ENCODE data around the gene RGSL1. TPM values are rescaled to one million over a fixed set of nuclear protein-coding genes. Genes with fewer than 3 reads are reported as not detected.

The RGSL1 gene
- total RNA-seq, 2 donors from 2014 or later: not detected

- no peaks in the 10 kb centered on the region for H3K36me3 ChIP-seq (ENCODE audit: control insufficient read depth, insufficient read depth, low read length)
- Mint-ChIP-seq H3K4me1 (no peaks in the 10 kb centered on the region), H3K27me3 (ENCODE audit: insufficient read depth) (peaks cover 4% of the 10 kb centered on the region), H3K36me3 (ENCODE audit: low read depth) (no peaks in the 10 kb centered on the region), H3K4me3 (no peak overlapping the region), H3K27ac (no peak overlapping the region), H3K9me3 (no peaks in the 10 kb centered on the region)
- H3K4me3 ChIP-seq (ENCODE audit: low read length): no peak overlapping the region
- H3K9ac ChIP-seq (ENCODE audit: extremely low read depth, low read length, poor library complexity, severe bottlenecking): no peak overlapping the region
- no peak for DNase-seq
- no peaks in the 10 kb centered on the region for H3K27me3 ChIP-seq (ENCODE audit: control insufficient read depth, insufficient read depth, low read length, poor library complexity, severe bottlenecking)
- TF ChIP-seq, protein P1, sequence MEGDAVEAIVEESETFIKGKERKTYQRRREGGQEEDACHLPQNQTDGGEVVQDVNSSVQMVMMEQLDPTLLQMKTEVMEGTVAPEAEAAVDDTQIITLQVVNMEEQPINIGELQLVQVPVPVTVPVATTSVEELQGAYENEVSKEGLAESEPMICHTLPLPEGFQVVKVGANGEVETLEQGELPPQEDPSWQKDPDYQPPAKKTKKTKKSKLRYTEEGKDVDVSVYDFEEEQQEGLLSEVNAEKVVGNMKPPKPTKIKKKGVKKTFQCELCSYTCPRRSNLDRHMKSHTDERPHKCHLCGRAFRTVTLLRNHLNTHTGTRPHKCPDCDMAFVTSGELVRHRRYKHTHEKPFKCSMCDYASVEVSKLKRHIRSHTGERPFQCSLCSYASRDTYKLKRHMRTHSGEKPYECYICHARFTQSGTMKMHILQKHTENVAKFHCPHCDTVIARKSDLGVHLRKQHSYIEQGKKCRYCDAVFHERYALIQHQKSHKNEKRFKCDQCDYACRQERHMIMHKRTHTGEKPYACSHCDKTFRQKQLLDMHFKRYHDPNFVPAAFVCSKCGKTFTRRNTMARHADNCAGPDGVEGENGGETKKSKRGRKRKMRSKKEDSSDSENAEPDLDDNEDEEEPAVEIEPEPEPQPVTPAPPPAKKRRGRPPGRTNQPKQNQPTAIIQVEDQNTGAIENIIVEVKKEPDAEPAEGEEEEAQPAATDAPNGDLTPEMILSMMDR (conservative IDR thresholded peaks at IDR 0.05): no peak
- no peak overlapping the region for H3K27ac ChIP-seq (ENCODE audit: low read depth, low read length)
- no peaks in the 10 kb centered on the region for H3K9me3 ChIP-seq (ENCODE audit: control insufficient read depth, low read length)
- H3K4me1 ChIP-seq (ENCODE audit: control insufficient read depth, insufficient read depth, low read length): no peaks in the 10 kb centered on the region
Observed at GRCh38 chr1:182495693-182496092, 45.7 kb downstream of the RGSL1 start.

DNA sequence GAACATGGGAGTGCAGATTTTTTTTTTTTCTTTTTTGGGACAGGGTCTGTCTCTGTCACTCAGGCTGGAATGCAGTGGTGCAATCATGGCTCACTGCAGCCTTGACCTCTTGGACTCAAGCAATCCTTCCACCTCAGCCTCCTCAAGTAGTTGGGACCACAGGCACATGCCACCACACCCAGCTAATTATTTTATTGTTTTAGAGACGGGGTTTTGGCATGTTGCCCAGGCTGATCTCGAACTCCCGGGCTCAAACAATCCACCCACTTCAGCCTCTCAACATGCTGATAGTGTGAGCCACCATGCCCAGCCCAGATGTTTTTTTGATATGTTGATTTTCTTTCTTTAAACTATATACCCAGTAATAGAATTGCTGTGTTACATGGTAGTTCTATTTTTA is 57.7 kb downstream of the RGSL1 start:
- 83 to 100% methylated on average over 1 to 3 of the region's 3 CpGs for WGBS, 2 experiments (ENCODE audit: insufficient coverage in 1 of 2, insufficient read length in 1 of 2)
- TF ChIP-seq, protein P1 (conservative IDR thresholded peaks at IDR 0.05): no peak
- H3K4me1 Mint-ChIP-seq: no peaks in the 10 kb centered on the region

DNA sequence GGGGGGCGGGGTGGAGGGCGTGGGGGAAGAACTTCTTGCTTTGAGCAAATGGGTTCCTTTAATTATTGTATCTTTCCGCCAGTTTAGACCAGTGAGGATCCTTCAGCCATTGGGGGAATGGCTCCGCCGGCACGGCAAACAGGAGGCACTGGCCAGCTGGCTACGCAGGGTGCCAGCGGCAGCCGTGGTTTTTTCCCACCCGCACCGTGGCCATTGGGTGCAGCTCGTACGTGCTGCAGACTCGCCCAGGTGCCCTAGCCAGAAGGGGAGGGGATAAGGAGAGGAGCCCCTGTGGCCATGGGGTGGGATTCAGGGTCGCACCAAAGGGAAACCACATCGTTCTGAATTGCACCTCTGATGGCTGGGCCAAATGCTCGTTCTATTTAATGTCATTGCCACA is 65.6 kb downstream of the RGSL1 start:
- Histone ChIP-seq H3K4me3 (ENCODE audit: low read length) (no peak overlapping the region), H3K27me3 (ENCODE audit: control insufficient read depth, insufficient read depth, low read length, poor library complexity, severe bottlenecking) (no peaks in the 10 kb centered on the region), H3K9me3 (ENCODE audit: control insufficient read depth, low read length) (peaks cover 8% of the 10 kb centered on the region), H3K4me1 (ENCODE audit: control insufficient read depth, insufficient read depth, low read length) (no peaks in the 10 kb centered on the region), H3K27ac (ENCODE audit: low read depth, low read length) (no peak overlapping the region), H3K9ac (ENCODE audit: extremely low read depth, low read length, poor library complexity, severe bottlenecking) (no peak overlapping the region), H3K36me3 (ENCODE audit: control insufficient read depth, insufficient read depth, low read length) (no peaks in the 10 kb centered on the region)
- TF ChIP-seq, protein P1 (conservative IDR thresholded peaks at IDR 0.05): no peak
- H3K27me3 Mint-ChIP-seq (ENCODE audit: insufficient read depth): peaks cover 4% of the 10 kb centered on the region
- no peak overlapping the region for H3K4me3 Mint-ChIP-seq
- no peak overlapping the region for H3K27ac Mint-ChIP-seq
- no peaks in the 10 kb centered on the region for H3K4me1 Mint-ChIP-seq
- H3K36me3 Mint-ChIP-seq (ENCODE audit: low read depth): no peaks in the 10 kb centered on the region
- peaks cover 16% of the 10 kb centered on the region for H3K9me3 Mint-ChIP-seq
- 80 to 87% methylated on average over 6 to 16 of the region's 17 CpGs for WGBS, 2 experiments (ENCODE audit: insufficient coverage in 1 of 2, insufficient read length in 1 of 2)
- no peak for DNase-seq

More for the DNA sequence above, 57.7 kb downstream of the RGSL1 start:
- no peak for DNase-seq
- H3K9ac ChIP-seq (ENCODE audit: extremely low read depth, low read length, poor library complexity, severe bottlenecking): no peak overlapping the region
- no peaks in the 10 kb centered on the region for H3K27me3 ChIP-seq (ENCODE audit: control insufficient read depth, insufficient read depth, low read length, poor library complexity, severe bottlenecking)
- H3K9me3 ChIP-seq (ENCODE audit: control insufficient read depth, low read length): no peaks in the 10 kb centered on the region
- H3K27me3 Mint-ChIP-seq (ENCODE audit: insufficient read depth): peaks cover 4% of the 10 kb centered on the region
- no peak overlapping the region for H3K4me3 ChIP-seq (ENCODE audit: low read length)
- no peaks in the 10 kb centered on the region for H3K4me1 ChIP-seq (ENCODE audit: control insufficient read depth, insufficient read depth, low read length)
- no peak overlapping the region for H3K27ac Mint-ChIP-seq
- peaks cover 28% of the 10 kb centered on the region for H3K9me3 Mint-ChIP-seq
- H3K36me3 Mint-ChIP-seq (ENCODE audit: low read depth): peaks cover 3% of the 10 kb centered on the region
- no peaks in the 10 kb centered on the region for H3K36me3 ChIP-seq (ENCODE audit: control insufficient read depth, insufficient read depth, low read length)
- no peak overlapping the region for H3K4me3 Mint-ChIP-seq
- H3K27ac ChIP-seq (ENCODE audit: low read depth, low read length): no peak overlapping the region
